ENCODE results near the gene AQP12B.

DNA sequence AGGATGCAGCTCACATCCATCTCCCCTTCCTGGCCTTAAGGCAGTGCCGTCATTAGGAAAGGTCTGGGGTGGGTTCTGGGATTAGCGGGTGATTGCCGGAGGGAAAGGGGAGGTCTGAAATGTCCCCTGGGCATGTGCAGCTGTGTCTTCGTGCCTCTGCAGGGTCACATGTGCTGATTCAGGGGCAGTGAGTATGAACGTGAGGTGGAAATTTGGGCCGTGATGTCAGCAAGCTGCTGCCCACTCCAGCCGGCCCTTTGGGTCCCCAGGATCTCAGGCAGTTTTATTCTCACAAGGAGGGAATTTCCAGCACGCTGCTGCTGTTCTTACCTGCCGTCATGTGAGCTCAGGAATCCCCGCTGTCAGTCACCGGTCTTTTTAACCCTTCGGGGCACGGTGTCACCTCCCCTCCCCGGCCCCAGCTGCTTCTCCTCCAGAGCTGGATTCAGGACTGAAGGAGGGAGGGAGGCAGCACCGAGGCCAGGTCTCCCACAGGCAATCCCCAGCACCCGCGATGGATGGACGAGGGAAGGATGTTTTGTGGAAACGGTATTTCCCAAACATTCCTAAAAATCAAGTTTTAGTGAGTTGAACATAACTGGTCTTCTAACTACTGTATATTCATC lies 33.9 kb downstream of the AQP12B start:
- TF ChIP-seq GATA3 (IDR thresholded peaks at IDR 0.05; ENCODE audit: low read depth, low read length) = no peak
- no peak for TF ChIP-seq GATA2 (IDR thresholded peaks at IDR 0.05; ENCODE audit: low read depth, low read length)

All from SH-SY5Y (cell line).